GM11168 (cell line): ENCODE data around the gene CSNK1D.

Source experiments
- in situ Hi-C: fragments of 300-500 bp; cut with MboI; formaldehyde crosslinking; loops from one replicate; pipeline ENCODE4 v1.12.0; 2022; ENCODE audit warnings: low sequenced_read_pairs; ENCODE audit not compliant: unreplicated experiment

Gene CSNK1D

DNA sequence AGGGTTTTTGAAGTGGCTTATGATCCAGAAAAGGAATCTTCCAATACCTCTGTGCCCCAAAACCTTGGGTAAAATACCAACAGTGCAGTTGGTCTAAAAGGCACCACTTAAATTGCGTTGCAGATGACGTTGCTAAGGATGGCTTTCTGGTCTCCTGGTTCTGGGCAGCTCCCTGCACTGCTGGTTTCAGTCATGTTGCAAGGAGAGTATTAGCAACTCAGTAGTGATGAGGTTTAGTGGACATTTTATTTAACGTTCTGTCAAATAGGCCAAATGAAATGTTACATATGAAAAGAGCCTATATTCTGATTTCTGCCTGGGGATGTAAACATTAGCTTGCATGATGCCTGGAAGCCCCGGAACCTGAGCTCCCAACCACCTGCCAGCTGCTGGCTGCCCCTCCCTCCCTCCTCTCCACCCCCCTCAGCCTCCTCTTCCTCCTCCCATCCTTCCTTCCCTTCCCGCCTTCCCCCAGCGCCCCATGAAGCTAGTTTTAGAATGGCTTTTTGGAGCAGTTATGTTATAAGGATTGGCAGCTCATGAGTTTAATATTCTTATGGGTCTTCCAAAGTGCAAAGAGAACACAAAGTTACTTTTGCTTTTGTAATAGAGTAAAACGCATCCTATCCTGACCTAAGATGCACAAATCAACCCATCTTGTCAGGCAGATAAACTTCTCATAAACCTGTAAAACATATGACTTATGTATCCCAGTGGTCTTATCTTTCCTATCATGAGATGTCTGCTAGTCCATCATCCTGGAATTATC, 23.2 kb upstream of the CSNK1D start:
- in situ Hi-C loops = no loop called here

DNA sequence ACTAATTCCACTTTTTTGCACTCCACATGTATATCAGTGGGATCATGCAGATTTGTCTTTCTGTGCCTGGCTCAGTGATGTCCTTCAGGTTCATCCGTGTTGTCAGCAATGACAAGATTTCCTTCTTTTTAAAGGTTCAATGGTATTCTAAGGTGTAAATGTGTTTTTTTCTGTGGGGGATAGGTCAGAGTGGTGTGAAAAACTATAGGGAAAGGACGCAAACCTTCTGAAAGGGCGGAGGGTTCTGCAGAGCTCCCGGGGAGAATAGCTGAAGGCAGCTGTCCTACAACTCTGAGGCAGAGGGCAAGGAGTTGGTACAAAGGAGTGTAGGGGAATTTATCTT, 21.9 kb upstream of the CSNK1D start:
- in situ Hi-C loops = no loop called here

DNA sequence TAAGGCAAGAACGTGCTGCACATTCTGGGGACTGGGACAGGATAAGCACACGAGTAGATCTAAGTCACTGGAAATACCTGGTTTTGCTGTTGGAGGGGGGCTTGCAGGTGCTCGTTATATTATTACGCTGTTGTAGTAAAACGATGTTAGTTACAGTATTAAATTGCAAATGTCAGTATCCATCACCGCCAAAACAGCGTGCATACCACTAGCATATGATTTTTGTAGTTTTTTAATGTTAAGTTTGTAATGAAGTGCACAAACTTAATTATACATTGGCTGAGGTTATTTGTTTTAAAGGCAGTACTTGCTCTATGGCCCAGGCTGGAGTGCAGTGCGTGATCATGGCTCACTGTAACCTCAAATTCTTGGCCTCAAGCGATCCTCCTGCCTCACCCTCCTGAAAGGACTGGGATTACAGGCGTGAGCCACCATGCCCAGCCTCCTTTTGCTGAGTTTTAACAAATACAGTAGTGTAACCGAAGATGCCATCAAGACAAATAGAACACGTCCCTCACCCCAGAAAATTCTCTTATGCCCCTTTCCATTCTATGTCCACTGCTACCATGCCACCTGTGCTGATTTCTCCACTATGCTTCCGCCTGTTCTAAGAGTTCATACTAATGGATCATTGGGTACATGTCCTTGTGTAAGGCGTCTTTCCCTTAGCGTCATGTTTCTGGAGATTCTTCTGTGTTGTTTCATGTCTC, 20.7 kb upstream of the CSNK1D start:
- in situ Hi-C loops = no loop called here

DNA sequence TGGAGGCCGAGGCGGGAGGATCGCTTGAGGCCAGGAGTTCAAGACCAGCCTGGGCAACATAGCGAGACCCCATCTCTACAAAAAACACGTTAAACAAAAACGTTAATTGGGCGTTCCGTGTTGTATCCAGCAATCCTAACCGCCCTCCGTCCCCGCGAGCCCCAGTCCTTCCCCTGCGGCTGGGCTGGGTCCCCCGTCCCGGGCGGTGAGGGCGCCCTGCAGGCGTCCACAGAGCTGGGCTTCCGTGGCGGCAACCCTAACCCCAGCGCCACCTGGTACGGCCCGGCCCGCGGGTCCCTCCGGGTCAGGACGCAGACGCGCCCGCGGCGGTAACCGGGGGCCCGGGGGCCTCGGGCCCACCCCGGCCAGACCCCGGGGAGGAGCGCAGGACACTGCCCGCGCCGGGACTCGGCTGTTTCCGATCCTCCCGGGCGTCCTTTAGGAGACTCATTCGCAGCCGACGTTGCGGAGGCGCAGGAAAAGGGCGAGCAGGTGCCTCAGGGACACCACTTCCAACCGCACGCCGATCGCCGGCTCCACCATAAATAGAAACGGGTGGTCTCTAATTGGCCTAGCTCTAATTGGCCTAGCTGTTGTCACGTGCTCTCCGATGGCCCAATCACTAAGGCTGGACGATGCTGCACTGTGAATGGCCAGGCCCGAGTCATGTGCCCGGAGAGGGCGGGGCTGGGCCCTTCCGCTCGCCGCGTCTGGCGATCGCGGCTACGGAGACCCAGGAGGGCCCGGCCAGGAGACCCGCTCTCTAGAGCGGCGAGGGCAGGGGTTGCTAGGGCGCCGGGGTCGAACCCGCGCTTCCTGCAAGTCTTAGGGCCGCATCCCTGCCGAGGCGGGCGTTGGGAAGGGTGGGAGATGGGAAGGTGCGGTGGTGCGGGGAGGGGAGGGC, 19.0 kb upstream of the CSNK1D start:
- in situ Hi-C loops = no loop called here

DNA sequence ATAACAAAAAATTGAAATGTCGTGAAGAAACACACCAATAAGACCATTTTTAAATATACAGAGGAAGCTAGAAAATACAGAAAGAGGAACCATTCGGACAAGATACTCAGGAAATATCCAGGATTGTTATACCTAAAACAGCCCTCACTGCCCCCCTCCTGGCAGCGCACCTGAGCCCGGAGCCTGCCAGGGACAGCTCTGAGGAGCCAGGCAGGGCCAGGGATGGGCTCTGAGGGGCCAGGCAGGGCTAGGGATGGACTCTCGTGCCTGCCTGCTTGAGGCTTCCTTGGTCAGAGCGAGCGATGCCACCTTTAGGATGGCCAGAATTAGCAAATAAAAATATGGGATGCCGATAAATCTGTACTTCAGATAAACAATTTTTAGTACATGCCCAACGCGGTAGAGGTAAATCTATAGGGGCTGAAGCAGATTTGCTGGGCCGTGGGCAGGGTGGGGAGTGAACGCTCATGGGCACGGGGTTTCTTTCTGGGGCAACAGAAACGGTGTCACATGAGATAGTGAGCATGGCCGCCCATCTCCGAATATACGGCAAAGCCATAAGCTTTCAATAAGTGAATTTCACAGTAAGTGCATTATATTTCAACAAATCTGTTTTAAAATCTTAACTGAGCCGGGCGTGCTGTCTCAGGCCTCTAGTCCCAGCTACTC, 18.2 kb upstream of the CSNK1D start:
- in situ Hi-C loops = no loop called here

DNA sequence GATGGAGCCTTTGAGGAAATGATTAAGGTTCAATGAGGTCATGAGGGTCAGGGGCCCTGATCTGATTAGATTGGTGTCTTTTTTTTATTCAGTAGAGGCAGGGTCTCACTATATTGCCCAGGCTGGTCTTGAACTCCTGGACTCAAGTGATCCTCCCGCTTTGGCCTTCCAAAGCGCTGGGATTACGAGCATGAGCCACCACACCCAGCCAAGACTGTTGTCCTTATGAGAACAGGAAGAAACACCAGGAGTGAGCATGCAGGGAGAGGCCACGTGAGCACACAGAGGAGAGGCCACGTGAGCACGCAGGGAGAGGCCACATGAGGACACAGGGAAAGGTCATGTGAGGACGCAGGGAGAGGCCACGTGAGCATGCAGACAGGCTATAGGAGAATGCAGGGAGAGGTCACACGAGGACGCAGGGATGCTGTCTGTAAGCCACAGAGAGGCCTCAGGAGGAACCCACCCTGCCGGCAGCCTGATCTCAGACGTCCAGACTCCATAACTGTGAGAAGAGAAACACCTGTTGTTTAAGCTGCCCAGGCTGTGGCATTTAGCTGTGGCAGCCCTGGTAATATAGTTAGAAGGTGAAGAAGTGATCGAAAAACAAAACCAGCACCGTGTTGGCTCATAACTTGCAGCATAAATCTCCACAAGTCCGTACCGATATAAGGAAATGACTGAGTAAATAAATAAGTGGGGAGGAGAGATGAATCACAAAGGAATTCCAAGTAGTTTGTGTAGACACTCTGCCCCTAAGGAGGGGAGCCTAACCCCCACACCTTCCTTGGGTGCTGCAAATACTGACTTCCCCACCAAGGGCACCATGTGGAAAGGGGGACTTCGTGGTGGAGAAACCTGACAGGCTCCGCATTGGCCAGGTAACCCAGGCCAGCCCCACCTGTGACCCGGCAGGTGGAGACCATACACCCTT, 14.6 kb upstream of the CSNK1D start:
- in situ Hi-C loops = no loop called here

DNA sequence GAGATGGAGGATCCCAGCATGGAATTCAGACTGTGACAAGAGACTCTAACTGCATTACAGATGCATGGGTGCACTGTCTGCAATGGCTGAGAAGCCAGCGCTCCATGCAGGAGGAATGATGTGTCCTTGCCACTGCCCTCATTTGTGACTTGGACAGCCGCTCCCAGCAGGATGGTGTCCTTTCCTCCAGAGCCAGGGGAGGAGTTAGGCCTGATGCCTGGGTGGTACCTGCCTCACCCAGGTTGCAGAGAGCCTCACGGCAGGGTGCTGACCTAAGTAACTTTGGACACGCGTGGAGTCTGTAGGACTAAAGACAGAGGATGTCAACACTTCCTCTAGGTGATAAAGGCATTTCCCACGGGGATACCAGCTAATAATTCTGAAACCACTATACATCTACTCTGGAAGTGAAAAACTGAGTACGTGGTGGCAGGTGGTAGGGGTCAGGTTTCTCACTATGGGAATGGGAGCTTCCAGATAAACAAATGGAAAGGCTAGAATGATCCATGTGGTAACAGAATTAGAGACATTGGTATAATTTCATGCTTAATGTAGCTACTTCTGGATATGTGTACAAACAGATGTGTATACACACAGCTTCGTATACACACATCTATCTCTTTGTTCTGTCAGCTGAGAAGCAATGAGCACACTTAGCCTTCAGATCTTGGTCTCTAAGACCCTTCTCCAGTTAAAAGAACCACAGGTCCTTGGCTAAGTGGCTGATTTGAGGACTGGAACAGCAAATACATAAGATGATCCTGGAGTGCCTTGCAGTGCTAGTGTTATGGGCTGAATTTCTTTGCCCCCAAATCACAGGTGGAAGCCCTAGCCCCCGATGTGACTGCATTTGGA, 13.7 kb upstream of the CSNK1D start:
- in situ Hi-C loops = no loop called here

DNA sequence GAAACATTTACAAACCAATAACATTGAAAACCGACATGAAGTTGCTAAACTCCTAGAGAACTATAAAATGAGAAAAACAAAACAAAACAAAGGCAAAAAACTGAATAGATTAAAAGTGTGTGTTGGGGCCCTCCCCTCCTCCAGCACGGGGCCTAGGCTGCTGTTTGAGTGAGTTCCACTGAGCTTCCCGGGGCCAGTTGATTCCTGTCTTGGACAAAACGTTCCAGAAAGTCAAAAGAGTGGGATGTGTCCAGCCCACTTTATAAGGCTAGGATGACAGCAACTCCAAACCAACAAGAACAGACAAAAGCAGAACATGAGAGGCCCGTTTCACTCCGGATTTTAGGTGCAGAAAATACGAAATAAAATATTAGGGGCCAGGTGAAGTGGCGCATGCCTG, 11.6 kb upstream of the CSNK1D start:
- in situ Hi-C loops = no loop called here

DNA sequence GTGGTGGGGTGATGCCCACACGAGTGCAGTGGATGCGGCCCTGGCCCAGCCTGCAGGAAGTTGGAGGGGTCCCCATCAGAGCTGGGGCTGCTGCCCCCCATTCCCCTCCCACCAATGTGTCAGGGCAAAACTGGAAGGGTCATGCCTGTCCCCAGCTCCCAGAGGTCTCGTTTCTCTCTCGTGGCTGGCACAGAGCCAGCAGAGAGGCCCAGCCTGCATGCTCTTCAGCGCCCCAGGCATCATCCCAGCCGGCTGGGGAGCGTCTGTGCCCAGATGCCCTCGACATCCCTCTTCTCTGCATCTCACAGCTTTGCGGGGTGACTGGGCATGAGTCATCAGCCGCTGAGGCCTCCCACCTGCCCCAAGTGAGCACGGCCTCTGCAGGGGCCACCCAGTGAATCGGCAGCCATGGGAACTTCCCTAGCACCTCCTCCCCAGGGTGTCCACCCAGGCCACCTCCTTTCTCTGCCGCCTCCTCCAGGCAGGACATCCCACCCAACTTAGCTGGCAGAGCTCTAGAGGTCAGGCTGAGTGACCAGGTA, 9.8 kb upstream of the CSNK1D start:
- in situ Hi-C loops = no loop called here

DNA sequence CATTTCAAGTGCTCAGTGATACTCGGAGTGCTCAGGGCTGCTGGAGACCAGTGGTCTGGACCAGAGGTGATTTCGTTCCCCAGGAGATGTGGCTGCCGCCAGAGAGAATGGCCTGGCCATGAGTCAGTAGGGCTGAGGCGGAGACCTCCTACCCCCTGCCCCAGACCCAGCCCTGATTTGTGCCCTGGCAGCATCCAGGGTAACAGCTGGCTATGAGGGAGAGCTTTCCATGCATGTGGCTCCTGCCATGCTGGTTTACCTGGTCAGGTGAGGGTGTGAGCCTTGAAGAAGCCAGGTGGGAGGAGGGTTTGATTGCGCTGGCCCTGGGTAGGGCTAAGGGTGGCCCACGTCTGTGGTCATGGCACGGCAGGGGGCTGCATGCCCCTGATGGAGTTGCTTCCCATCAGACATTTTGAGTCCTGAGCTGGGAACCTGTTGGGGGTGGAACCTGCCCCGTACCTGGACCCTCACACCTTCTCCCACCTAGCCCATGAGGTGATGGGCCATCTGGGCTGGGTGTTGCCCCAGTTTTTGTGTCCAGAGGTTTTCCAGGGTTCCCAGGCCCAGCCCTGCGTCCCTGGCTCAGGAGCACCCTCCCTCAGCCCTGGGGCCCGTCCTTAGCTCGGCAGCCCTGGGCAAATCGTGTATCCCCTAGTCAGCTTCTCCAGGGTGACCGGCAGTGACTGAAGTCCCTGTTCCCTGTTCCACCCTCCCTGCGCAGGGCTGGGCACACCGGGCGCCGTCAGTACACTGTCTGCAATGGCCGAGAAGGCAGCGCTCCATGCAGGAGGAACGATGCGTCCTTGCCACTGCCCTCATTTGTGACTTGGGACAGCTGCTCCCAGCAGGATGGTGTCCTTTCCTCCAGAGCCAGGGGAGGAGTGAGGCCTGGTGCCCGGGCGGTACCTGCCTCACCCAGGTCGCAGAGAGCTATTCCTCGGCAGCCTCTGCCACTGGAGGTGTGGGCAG, 9.0 kb upstream of the CSNK1D start:
- in situ Hi-C loops = no loop called here

DNA sequence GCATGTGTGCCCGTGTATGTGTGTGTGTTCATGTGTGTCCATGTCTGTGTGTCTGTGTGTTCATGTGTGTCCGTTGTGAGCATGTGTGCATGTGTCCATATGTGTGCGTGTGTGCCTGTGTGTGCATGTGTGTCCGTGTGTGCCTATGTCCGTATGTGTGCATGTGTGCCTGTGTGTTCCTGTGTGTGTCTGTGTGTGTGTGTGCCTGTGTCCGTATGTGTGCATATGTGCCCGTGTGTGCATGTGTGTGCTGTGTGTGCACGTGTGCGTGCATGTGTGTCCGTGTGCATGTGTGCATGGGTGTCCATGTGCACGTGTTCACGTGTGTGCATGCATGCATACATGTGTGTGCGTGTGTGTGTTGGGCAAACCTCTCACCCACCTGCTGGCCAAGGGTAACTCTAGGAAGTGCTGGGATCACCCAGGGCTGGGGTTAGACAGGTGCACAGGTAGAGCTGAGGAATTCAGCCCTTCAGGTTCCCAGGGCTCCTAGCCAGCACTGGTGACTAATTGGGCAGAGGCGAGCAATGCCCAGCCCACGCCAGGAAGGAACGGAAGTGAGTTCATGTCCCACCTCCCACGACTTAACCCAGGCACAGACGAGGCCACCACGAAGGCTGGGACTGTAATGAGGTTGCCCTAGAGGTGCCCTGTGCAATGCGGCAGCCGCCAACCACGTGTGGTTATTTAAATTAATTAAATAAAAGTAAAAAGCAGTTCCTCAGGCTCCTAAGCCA, 8.2 kb upstream of the CSNK1D start:
- in situ Hi-C loops = no loop called here

DNA sequence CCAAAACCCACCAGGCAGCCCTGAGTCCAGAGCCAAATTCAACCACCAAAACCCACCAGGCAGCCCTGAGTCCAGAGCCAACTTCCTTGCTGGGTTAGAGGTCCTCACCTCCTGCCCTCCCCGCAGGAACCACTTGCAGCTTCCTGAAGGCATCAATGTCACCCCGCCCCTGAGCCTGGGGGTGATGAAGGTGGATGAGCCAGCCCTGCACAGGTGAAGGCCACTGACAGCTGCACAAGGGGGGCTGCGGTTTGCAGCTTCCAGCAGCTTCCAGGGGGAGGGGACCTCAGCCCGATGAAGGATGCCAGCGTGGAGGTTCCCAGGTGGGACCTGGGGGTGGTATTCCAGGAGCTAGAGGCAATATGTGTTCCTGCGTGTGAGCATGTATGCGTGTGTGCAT, 7.6 kb upstream of the CSNK1D start:
- in situ Hi-C loops = no loop called here

DNA sequence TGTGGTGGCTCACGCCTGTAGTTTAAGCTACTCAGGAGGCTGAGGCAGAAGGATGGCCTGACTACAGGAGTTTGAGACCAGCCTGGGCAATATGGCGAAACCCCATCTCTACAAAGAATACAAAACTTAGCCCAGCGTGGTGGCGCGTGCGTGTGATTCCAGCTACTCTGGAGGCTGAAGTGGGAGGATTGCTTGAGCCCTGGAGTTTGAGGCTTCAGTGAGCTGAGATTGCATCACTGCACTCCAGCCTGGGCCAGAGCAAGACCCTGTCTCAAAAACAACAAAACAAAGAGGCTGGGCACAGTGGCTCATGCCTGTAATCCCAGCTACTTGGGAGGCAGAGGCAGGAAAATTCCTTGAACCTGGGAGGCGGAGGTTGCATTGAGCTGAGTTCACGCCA, 7.0 kb upstream of the CSNK1D start:
- in situ Hi-C loops = no loop called here

DNA sequence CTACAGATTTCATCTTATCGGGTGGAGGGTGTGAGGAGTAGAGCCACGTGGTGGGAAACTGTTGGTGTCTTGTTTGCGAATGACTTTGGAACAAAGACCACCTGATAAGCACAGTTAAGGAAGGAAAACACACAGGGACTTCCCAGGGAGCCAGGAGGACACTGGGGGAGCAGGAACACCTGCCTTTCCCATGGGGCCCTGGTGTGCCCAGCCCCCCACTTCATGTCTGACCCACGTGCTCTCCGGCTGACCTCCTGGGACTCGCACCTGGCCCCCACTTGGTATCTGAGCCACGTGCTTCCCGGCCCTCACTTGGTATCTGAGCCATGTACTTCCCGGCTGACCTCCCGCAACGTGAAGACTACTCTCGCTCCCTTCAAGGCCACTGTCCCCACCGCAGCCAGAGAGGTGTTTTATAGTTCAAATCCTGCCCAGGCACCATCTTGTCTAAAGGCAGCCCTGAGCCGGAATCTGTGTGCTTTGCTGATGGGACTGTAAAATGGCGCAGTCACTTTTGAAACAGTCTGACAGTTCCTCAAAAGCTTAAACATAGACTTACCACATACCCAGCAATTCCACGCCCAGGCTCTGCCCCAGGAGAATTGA, 5.4 kb upstream of the CSNK1D start:
- in situ Hi-C loops = no loop called here

DNA sequence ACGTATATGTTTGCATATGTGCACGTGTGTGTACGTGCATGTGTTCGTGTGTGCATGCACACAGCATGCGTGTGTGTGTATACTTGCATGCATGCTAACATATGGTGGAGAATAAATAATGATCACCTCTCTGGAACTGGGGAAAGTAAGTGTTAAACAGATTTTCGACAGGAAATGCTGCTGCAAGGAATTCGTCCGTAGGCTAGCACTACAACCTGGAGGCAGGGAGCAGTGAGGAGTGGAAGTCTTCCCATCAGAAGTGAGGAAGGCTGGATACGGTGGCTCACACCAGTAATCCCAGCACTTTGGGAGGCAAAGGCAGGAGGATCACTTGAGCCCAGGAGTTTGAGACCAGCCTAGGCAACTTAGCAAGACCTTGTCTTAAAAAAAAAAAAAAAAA, 4.8 kb upstream of the CSNK1D start:
- in situ Hi-C loops = no loop called here

DNA sequence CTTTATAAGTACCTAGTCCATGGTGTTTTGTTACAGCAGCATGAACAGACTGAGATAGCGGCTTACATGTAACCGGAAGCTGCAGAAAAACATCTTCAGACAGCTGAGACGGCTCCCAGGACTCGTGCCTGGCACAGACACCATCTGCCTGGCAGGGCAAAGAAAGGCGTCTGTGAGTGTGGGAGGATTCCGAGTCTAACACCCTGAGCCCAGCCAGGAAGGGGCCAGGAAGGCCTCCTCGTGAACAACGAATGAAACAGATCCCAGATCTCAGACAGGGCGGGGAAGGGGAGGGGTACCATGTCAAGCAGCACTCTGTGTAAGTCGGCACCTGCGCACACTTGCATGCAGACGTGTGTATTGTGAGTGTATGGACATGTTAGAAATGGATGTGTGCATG, 4.4 kb upstream of the CSNK1D start:
- in situ Hi-C loops = no loop called here
